Lung (tissue), 12 donors: ENCODE results near the gene ZNF536. TPM values are rescaled to one million over a fixed set of nuclear protein-coding genes. Genes with fewer than 3 reads are reported as not detected.

Source experiments
- ATAC-seq: fragments of 200-7000 bp; cut with Tn5 transposase; one replicate; pipeline ENCODE4 v1.9.1; 2020; ENCODE audit warnings: moderate number of reproducible peaks; ENCODE audit not compliant: insufficient read depth, low FRiP score
- DNase-seq, 3 donors: peaks; one replicate each; pipeline ENCODE4 v3.0.0-alpha.2; 2013 to 2017
- H3K27ac ChIP-seq, 2 donors: one replicate each; pipeline ENCODE4 v1.5.1; 2013; ENCODE audit warnings: mild to moderate bottlenecking in 2 of 2, moderate library complexity in 2 of 2, control low read depth in 1 of 2, inconsistent platforms in 1 of 2, low read depth in 1 of 2, low read length in 1 of 2
- H3K27me3 ChIP-seq, 3 donors: one replicate each; pipeline ENCODE4 v1.5.1; 2013; ENCODE audit warnings: low read length in 2 of 3; ENCODE audit not compliant: control insufficient read depth in 3 of 3, insufficient read depth in 3 of 3
- H3K36me3 ChIP-seq, 4 donors: one replicate each; pipeline ENCODE4 v1.5.1; 2013; ENCODE audit warnings: low read length in 4 of 4, mild to moderate bottlenecking in 1 of 4, moderate library complexity in 1 of 4; ENCODE audit not compliant: control insufficient read depth in 4 of 4, insufficient read depth in 4 of 4
- H3K4me1 ChIP-seq, 5 donors: one replicate each; pipeline ENCODE4 v1.5.1; 2013; ENCODE audit warnings: low read length in 5 of 5, mild to moderate bottlenecking in 2 of 5, moderate library complexity in 1 of 5; ENCODE audit not compliant: control insufficient read depth in 5 of 5, insufficient read depth in 5 of 5
- H3K4me3 ChIP-seq: one replicate; pipeline ENCODE4 v1.5.1; 2013; ENCODE audit warnings: mild to moderate bottlenecking, control low read depth, moderate library complexity
- H3K9ac ChIP-seq, 2 donors: one replicate each; pipeline ENCODE4 v1.5.1; 2013; ENCODE audit warnings: low read length in 2 of 2, control low read depth in 1 of 2; ENCODE audit not compliant: insufficient read depth in 1 of 2
- H3K9me3 ChIP-seq, 4 donors: one replicate each; pipeline ENCODE4 v1.5.1; 2013; ENCODE audit warnings: low read length in 3 of 4, mild to moderate bottlenecking in 1 of 4, moderate library complexity in 1 of 4; ENCODE audit not compliant: control insufficient read depth in 4 of 4, insufficient read depth in 3 of 4
- WGBS, 2 donors: extraction: QIAGEN DNeasy Blood & Tissue Kit; methylation state at CpG; one replicate each; pipeline ENCODE4 v1.1.7; 2013; 5-methylcytosine and 5-hydroxymethylcytosine counted together
- polyA plus RNA-seq, 2 donors: library from polyadenylated mRNA; stranded (reverse); fragments of 200-250 nt; gene quantifications; one replicate each; pipeline ENCODE4 v1.2.1, GENCODE V29; 2013
- total RNA-seq, 2 donors: library from RNA; depleted of rRNA in 1 of 2; stranded (reverse); fragments of >200 nt in 1 of 2; gene quantifications; one replicate each; pipeline ENCODE4 v1.2.1, GENCODE V29; 2014 to 2021
- TF ChIP-seq, protein P1 (sequence below): IDR thresholded peaks from 2 replicates; pipeline ENCODE4 v1.5.1; 2012; ENCODE audit warnings: mild to moderate bottlenecking; ENCODE audit errors: control extremely low read depth, extremely low read depth
- donor health status: control.
- donor health status: control.
- donor health status: Bipolar disorder and iron deficiency.
- donor health status: healthy.
- donor health status: DM: yes; HTN: yes; CAD: no.

The ZNF536 gene
- total and polyA plus RNA-seq, 4 donors, result 0.07 to 5.6 (median 0.21) TPM

DNA sequence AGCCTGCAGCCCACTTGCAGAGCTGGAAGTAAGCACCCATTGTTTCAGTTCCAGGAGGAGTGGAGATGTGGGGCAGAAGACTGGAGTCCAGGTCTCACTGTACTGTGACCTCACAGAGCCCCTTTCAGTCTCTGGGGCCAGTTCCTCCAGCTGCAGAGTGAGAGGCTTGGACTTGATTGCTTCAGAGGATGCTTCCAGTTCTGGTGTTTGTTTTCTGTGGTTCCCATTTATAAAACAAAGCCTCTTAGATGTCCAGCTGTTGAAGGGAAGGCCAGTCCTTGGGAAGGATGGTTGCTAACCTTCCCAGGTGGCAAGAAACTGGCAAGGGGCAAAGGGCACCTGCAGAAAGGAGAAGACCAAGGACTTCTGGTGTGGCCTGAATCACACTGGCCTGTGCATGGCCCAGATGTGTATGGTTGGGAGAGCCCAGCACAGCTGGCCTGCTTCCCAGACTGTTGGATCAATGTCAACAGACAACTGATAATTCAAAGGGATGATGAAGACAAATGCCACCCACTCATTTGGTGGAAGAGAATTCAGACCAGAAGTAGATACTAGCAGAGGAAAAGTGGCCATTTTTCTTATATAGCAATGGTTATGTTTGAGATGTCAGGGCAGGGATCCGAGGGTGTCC lies 218.5 kb downstream of the ZNF536 start:
- H3K27me3 ChIP-seq, result peaks cover 0 to 3% (median 0%) of the 10 kb centered on the region in 3 donors
- H3K9ac ChIP-seq, result no peak overlapping the region
- whole genome bisulfite sequencing, 2 donors, result 67 to 78% methylated on average over 1 of the region's 1 CpG
- DNase-seq (peak; percentile 37 to 71 (median 56)), ATAC-seq (no peak)
- TF ChIP-seq, protein P1, sequence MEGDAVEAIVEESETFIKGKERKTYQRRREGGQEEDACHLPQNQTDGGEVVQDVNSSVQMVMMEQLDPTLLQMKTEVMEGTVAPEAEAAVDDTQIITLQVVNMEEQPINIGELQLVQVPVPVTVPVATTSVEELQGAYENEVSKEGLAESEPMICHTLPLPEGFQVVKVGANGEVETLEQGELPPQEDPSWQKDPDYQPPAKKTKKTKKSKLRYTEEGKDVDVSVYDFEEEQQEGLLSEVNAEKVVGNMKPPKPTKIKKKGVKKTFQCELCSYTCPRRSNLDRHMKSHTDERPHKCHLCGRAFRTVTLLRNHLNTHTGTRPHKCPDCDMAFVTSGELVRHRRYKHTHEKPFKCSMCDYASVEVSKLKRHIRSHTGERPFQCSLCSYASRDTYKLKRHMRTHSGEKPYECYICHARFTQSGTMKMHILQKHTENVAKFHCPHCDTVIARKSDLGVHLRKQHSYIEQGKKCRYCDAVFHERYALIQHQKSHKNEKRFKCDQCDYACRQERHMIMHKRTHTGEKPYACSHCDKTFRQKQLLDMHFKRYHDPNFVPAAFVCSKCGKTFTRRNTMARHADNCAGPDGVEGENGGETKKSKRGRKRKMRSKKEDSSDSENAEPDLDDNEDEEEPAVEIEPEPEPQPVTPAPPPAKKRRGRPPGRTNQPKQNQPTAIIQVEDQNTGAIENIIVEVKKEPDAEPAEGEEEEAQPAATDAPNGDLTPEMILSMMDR, result no peak
- no peaks in the 10 kb centered on the region for H3K36me3 ChIP-seq
- no peaks in the 10 kb centered on the region for H3K9me3 ChIP-seq
- H3K4me1 ChIP-seq, result peaks cover 0 to 7% (median 0%) of the 10 kb centered on the region in 5 donors
- H3K4me3 ChIP-seq, result no peak overlapping the region
- no peak overlapping the region for H3K27ac ChIP-seq

DNA sequence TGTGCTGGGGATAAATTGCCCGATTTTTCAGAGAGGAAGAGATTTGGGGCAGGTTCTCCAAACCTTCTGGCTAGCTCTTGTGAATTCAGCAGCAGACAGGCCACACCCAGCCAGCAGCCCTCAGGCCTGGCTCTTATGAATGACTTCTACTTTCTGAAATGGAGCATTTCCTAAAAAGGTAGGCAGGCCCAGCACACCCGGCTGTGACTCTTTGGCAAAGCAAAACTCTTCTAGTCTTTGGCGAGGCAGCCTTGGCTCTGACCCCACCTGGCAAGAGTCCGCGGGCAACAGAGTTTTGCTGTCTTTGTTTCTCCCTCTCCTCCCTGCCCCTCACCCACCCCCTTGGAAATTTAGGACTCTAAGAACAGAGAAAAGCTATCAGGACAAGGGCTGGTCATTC lies 221.2 kb downstream of the ZNF536 start:
- no peaks in the 10 kb centered on the region for H3K36me3 ChIP-seq
- no peak overlapping the region for H3K9ac ChIP-seq
- H3K27ac ChIP-seq, result no peak overlapping the region
- TF ChIP-seq, protein P1, result no peak
- DNase-seq (no peak), ATAC-seq (no peak)
- no peaks in the 10 kb centered on the region for H3K9me3 ChIP-seq
- no peak overlapping the region for H3K4me3 ChIP-seq
- WGBS, 2 donors, result 75 to 84% methylated on average over 5 of the region's 5 CpGs
- H3K4me1 ChIP-seq, result peaks cover 0 to 7% (median 0%) of the 10 kb centered on the region in 5 donors
- H3K27me3 ChIP-seq, result peaks cover 0 to 17% (median 0%) of the 10 kb centered on the region in 3 donors

DNA sequence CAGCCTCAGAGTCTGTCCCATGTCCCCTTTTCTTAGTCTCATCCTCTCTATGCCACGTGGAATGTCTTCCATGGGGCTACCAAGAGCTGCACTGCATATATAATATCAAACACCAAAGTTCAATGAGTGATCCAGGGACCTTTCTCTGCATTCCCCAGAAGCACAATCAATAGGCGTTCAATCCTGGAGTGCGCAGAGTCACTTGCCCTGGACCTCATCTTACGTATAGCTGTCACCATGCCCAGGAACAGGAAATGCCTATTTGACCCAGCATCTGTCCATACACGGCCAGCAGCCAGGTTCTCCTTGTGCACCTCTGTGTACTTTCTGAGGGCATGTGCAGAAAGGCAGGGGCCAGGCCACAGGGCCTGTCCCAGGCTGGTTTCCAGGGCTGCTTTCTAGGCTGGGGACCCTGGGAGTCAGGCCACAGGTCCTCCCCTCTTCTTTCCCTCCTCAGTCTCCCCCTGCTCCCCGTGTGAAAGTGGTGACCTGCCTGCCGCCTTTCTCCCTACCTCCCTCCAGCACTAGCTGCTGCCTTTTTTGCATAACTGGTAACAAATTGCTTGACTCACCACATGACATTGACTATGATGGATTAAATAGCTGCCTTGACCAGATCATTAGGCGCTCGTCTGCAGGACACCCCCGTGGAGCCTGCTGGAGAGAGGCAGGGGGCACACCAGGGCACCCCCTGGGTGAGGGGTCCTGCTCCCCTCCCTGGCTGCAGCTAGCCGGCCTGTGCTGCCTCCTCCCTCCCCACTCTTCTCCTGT lies 222.0 kb downstream of the ZNF536 start:
- Histone ChIP-seq H3K4me1 (peaks cover 0 to 7% (median 0%) of the 10 kb centered on the region in 5 donors), H3K9ac (no peak overlapping the region), H3K27me3 (peaks cover 0 to 20% (median 0%) of the 10 kb centered on the region in 3 donors), H3K9me3 (no peaks in the 10 kb centered on the region), H3K4me3 (no peak overlapping the region), H3K36me3 (no peaks in the 10 kb centered on the region), H3K27ac (no peak overlapping the region)
- TF ChIP-seq, protein P1, result no peak
- 54 to 57% methylated on average over 11 of the region's 11 CpGs for WGBS, 2 donors
- DNase-seq (no peak), ATAC-seq (no peak)
